ENCODE measurements around the gene RHOB.

Gene RHOB

GRCh38 chr2:20438334-20439192, 8.3 kb upstream of the RHOB start:
- DNase-seq (ENCODE audit: low spot score) = no peak

DNA sequence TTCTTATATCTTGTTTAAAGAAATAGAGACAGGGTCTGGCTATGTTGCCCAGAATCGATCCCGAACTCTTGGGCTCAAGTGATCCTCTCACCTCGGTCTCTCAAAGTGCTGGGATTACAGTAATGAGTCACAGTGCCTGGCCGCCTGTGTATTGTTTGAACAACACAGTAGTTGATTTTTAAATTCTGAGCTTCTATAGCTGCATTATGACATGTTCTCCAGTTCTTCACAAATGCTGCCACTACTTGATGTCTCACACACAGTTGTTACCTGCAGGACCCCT, 7.7 kb upstream of the RHOB start:
- DNase-seq (ENCODE audit: low spot score) = no peak

GRCh38 chr2:20439503-20439902, 7.4 kb upstream of the RHOB start:
- DNase-seq (ENCODE audit: low spot score) = no peak

DNA sequence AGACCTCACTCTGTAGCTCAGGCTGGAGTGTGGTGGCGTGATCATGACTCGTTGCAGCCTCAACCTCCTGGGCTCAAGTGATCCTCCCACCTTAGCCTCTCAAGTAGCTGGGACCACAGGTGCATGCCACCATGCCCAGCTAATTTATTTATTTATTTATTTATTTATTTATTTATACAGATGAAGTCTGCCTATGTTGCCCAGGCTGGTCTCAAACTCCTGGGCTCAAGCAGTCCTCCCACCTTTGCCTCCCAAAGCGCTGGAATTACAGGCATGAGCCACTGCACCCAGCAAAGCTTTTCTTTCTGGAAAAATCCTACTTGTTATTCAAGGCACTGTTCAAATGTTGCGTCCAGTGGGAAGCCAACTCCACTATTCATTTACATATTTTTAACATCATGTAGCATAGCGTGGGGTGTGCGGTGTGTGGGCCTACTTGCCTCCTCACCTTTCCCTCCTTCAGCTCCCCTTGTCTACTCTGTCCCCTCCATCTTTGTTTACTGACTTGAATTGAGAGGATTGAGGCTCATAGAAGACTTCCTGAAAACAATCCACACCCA, 6.8 kb upstream of the RHOB start:
- no peak for DNase-seq (ENCODE audit: low spot score)

DNA sequence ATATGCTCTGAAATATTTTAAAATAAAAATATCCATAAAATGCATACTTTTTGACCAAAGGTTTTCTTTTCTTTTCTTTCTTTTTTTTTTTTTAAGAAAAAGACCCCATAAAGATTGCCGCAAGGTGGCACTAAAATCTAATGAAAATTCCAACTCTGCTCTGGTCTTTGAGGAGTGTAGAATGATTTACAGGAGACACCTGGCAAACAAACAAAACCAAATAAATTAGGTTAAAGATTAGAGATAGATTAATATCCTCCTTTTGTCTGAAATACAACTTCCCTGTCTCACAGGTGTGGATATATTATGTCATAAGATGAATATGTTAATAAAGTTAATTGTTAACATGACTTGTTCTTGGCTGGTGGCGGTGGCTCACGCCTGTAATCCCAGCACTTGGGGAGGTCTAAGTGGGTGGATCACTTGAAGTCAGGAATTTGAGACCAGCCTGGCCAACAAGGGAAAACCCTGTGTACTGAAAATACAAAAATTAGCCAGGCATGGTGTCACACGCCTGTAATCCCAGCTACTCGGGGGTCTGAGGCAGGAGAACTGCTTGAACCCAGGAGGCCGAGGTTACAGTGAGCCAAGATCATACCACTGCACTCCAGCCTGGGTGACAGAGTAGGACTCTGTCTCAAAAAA, 3.5 kb upstream of the RHOB start:
- peak; percentile 59 for DNase-seq (ENCODE audit: low spot score)

- DNase-seq (ENCODE audit: low spot score) = no peak
Observed at GRCh38 chr2:20444101-20444992, 2.5 kb upstream of the RHOB start.

GRCh38 chr2:20444993-20445910, 1.6 kb upstream of the RHOB start:
- no peak for DNase-seq (ENCODE audit: low spot score)

- no peak for DNase-seq (ENCODE audit: low spot score)
Observed at GRCh38 chr2:20446255-20446916, 488 bp upstream of the RHOB start.

- DNase-seq (ENCODE audit: low spot score) = peak; percentile 21
Observed at GRCh38 chr2:20447437-20448245, 767 bp downstream of the RHOB start.

- DNase-seq (ENCODE audit: low spot score) = no peak
Observed at GRCh38 chr2:20448246-20448976, 1.5 kb downstream of the RHOB start.

GRCh38 chr2:20448977-20449306, 2.1 kb downstream of the RHOB start:
- no peak for DNase-seq (ENCODE audit: low spot score)

GRCh38 chr2:20449501-20450200, 2.8 kb downstream of the RHOB start:
- DNase-seq (ENCODE audit: low spot score) = no peak

GRCh38 chr2:20450201-20450999, 3.5 kb downstream of the RHOB start:
- DNase-seq (ENCODE audit: low spot score) = no peak

DNA sequence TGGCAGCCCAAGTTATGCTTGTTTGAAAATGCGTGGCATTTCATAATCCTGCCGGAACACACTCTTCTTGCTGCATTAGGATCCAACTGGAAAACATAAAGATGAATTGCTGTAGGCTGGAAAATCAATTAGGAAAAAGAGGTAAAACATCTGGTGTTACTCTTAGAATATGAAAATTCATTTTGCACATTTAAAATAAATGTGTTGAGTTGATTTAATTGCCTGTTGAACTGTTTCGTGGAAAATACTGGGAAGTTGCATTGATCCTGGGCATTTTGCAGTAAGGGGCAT, 4.1 kb downstream of the RHOB start:
- DNase-seq (ENCODE audit: low spot score) = no peak

DNA sequence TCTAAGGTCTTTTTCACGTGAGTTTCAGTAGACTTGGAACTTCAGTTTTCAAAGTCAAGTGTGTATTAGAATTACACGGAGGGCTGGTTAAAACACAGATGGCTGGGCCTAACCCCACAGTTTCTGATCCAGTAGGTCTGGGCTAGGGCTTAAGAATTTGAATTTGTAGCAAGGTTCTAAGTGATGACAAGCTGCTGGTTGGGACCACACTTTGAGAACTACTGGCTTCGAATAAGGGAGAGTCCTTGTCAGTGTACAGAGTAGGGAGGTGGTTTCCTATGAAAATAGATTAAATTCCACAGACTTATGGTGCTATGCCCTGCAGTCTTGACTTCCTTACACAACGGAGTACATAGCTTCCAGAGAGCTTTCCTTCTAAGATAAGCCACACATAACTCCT, 4.5 kb downstream of the RHOB start:
- DNase-seq (ENCODE audit: low spot score) = no peak

DNA sequence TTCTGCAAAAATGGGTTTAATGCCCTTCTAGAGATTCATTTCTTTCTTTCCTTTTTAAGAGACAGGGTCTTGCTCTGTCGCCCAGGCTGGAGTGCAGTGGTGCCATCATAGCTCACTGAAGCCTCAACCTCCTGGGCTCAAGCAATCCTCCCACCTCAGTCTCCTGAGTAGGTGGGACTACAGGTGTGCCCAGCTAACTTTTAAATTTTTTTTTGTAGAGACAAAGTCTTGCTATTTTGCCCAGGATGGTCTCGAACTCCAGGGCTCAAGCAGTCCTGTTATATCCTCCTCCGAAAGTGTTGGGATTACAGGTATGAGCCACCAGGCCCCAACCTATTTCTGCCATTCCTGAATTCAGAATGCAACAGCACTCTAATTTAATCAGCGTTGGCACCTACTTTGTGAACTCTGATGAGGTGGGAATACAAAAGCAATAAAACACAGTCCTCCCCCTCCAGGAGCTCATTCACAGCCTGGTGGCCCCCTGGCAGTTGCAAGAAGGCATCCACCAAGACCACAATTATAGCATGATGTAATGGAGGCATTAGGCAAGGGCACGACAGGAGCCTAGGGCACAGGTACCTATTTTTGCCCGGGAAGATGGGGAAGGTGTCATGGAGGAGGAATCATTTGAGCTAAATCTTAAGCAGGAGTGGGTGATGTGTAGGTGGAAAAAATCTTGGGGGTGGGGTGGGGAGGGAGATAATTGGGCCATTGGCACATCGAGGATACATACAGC, 5.1 kb downstream of the RHOB start:
- DNase-seq (ENCODE audit: low spot score) = no peak

DNA sequence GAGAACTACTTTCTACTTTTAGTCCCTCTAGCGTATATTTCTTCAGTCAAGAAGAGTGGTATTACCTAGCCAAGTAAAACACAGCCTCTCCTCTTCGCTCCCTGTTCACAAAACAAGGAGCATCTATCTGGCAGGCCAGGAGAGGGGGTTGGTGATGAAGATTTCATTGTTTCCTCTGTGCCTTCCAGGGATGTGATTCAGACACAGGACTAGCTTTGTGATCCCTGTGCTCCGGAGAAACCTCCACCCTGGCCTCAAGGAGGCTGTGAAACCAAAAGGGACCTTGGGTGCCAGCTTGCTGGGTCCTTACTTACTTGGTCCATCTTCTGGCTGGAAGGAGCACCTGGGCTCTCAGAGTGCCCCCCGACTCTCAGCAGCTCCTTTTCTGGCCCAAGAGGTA, 5.7 kb downstream of the RHOB start:
- no peak for DNase-seq (ENCODE audit: low spot score)

GRCh38 chr2:20453087-20453486, 6.2 kb downstream of the RHOB start:
- DNase-seq (ENCODE audit: low spot score) = no peak
